Thyroid gland (tissue), 4 donors: ENCODE data around the gene IL11.

ENCODE experiments used
- CTCF ChIP-seq, 6 experiments: fragments of 200-600 bp in 3 of 6; fragments of 450-650 bp in 3 of 6; sonication (generic) in 3 of 6; IDR thresholded peaks; one replicate each; pipeline ENCODE4 v1.5.1; 2016 to 2019; ENCODE audit warnings: antibody characterized with exemption in 6 of 6, mild to moderate bottlenecking in 2 of 6, inconsistent platforms in 1 of 6, moderate library complexity in 1 of 6
- POLR2A ChIP-seq, 2 donors: fragments of 450-650 bp; IDR thresholded peaks; one replicate each; pipeline ENCODE4 v1.6.1; 2017; ENCODE audit warnings: antibody characterized with exemption in 2 of 2, mild to moderate bottlenecking in 2 of 2, moderate library complexity in 1 of 2

GRCh38 chr19:55341171-55341588 lies 29.1 kb downstream of the IL11 start:
- TF ChIP-seq CTCF (IDR thresholded peaks at IDR 0.05): no peak
- TF ChIP-seq POLR2A (IDR thresholded peaks at IDR 0.05): no peak
